H1 (cell line): ENCODE results near the gene DSTN. TPM values are rescaled to one million over a fixed set of nuclear protein-coding genes. Genes with fewer than 3 reads are reported as not detected.

ENCODE experiments used
- CTCF ChIA-PET: fragments of 300-600 bp; sonication (Branson Sonifier 250); formaldehyde crosslinking; loops from one replicate; lab custom pipeline; 2021; ENCODE audit not compliant: partially characterized antibody; lab: Charles Lee
- POLR2A ChIA-PET: fragments of 300-600 bp; sonication (Branson Sonifier 250); formaldehyde crosslinking; loops from one replicate; lab custom pipeline; 2021; ENCODE audit warnings: inconsistent platforms; ENCODE audit not compliant: partially characterized antibody; lab: Charles Lee
- DNase-seq, 2 experiments: peaks; one replicate each; pipeline versions ENCODE4 v3.0.0 to v3.0.0-alpha.2; 2010 to 2022; ENCODE audit warnings: low spot score in 2 of 2, low read depth in 1 of 2, mixed read lengths in 1 of 2
- FAIRE-seq: peaks from 2 replicates; lab custom pipeline; 2011; peaks lifted over from hg19 to GRCh38; lab: Jason Lieb, UNC
- H2AFZ ChIP-seq: 2 replicates; pipeline ENCODE4 v1.8.1; 2012; ENCODE audit warnings: low read length, inconsistent platforms
- H2AK5ac ChIP-seq: 2 replicates; pipeline ENCODE4 v1.6.1; 2013; ENCODE audit warnings: low read depth, low read length
- H2BK120ac ChIP-seq: replicated peaks from 2 replicates; pipeline ENCODE3; 2013; ENCODE audit warnings: low read depth, low read length, inconsistent platforms
- H2BK12ac ChIP-seq: 2 replicates; pipeline ENCODE4 v1.6.1; 2013; ENCODE audit warnings: low read depth, low read length
- H2BK15ac ChIP-seq: 2 replicates; pipeline ENCODE4 v1.6.1; 2013; ENCODE audit warnings: low read length
- H2BK20ac ChIP-seq: 2 replicates; pipeline ENCODE4 v1.6.1; 2013; ENCODE audit warnings: low read length
- H2BK5ac ChIP-seq: 2 replicates; pipeline ENCODE4 v1.6.1; 2013; ENCODE audit warnings: low read depth, low read length
- H3K14ac ChIP-seq: 2 replicates; pipeline ENCODE4 v1.6.1; 2013; ENCODE audit warnings: inconsistent platforms; ENCODE audit not compliant: insufficient read length
- H3K18ac ChIP-seq: 2 replicates; pipeline ENCODE4 v1.6.1; 2013; ENCODE audit warnings: low read length; ENCODE audit errors: extremely low read depth
- H3K23ac ChIP-seq: 2 replicates; pipeline ENCODE4 v1.6.1; 2013; ENCODE audit warnings: inconsistent platforms; ENCODE audit not compliant: insufficient read length
- H3K23me2 ChIP-seq: 2 replicates; pipeline ENCODE4 v1.6.1; 2013; ENCODE audit warnings: low read depth, low read length
- H3K27ac ChIP-seq: 2 replicates; pipeline ENCODE4 v1.6.1; 2011; ENCODE audit warnings: low read depth, low read length, inconsistent platforms
- H3K27me3 ChIP-seq, 4 experiments: replicated peaks in 1 of 4; 1 replicate in 1 of 4; 2 replicates in 3 of 4; pipeline versions ENCODE4 v1.6.1 to v1.8.1; 2011 to 2013; ENCODE audit warnings: low read length in 3 of 4, mild to moderate bottlenecking in 3 of 4, inconsistent platforms in 2 of 4, mixed read lengths in 2 of 4, moderate library complexity in 1 of 4; ENCODE audit not compliant: control insufficient read depth in 3 of 4, insufficient read depth in 3 of 4; ENCODE audit errors: extremely low read depth in 1 of 4
- H3K36me3 ChIP-seq, 4 experiments: 2 replicates each; pipeline versions ENCODE4 v1.6.1 to v1.8.1; 2011 to 2013; ENCODE audit warnings: mild to moderate bottlenecking in 4 of 4, low read length in 3 of 4, moderate library complexity in 2 of 4, control low read depth in 1 of 4, inconsistent platforms in 1 of 4; ENCODE audit not compliant: insufficient read depth in 4 of 4, control insufficient read depth in 2 of 4
- H3K4ac ChIP-seq: replicated peaks from 2 replicates; pipeline ENCODE3; 2013; ENCODE audit warnings: low read length, low read depth, mixed read lengths, inconsistent platforms; ENCODE audit not compliant: insufficient read length
- H3K4me1 ChIP-seq, 4 experiments: replicated peaks in 1 of 4; 1 replicate in 1 of 4; 2 replicates in 3 of 4; pipeline versions ENCODE4 v1.6.1 to v1.8.1; 2011 to 2013; ENCODE audit warnings: low read length in 3 of 4, inconsistent platforms in 2 of 4, mixed read lengths in 1 of 4; ENCODE audit not compliant: insufficient read depth in 4 of 4, control insufficient read depth in 3 of 4
- H3K4me2 ChIP-seq, 2 experiments: 2 replicates each; pipeline versions ENCODE4 v1.6.1 to v1.8.1; 2011 to 2013; ENCODE audit warnings: low read depth in 2 of 2, low read length in 2 of 2, control low read depth in 1 of 2, inconsistent platforms in 1 of 2, mild to moderate bottlenecking in 1 of 2; ENCODE audit not compliant: insufficient read depth in 1 of 2
- H3K4me3 ChIP-seq, 4 experiments: fragments of 200-600, 300-600 bp in 1 of 4; sonication (generic), shearing (Covaris generic), sonication (Bioruptor Twin) in 1 of 4; 2 replicates each; pipeline versions ENCODE4 v1.5.1 to v1.8.1; 2011 to 2016; ENCODE audit warnings: low read length in 4 of 4, low read depth in 3 of 4, control low read depth in 2 of 4, inconsistent platforms in 2 of 4, mild to moderate bottlenecking in 2 of 4, mixed read lengths in 1 of 4, moderate library complexity in 1 of 4; ENCODE audit not compliant: insufficient read depth in 2 of 4; ENCODE audit errors: extremely low read depth in 1 of 4
- H3K56ac ChIP-seq: replicated peaks from 2 replicates; pipeline ENCODE3; 2013; ENCODE audit warnings: low read depth, mild to moderate bottlenecking, mixed read lengths, low read length, inconsistent platforms; ENCODE audit not compliant: insufficient read length
- H3K79me1 ChIP-seq: 2 replicates; pipeline ENCODE4 v1.6.1; 2013; ENCODE audit warnings: low read depth, low read length, control low read depth
- H3K79me2 ChIP-seq, 2 experiments: 2 replicates each; pipeline versions ENCODE4 v1.6.1 to v1.8.1; 2012 to 2013; ENCODE audit warnings: low read length in 2 of 2, mild to moderate bottlenecking in 2 of 2, inconsistent platforms in 1 of 2; ENCODE audit not compliant: insufficient read depth in 2 of 2, control insufficient read depth in 1 of 2
- H3K9ac ChIP-seq, 4 experiments: replicated peaks in 1 of 4; 1 replicate in 1 of 4; 2 replicates in 3 of 4; pipeline versions ENCODE4 v1.6.1 to v1.8.1; 2011 to 2013; ENCODE audit warnings: low read depth in 3 of 4, low read length in 3 of 4, control low read depth in 2 of 4, mild to moderate bottlenecking in 2 of 4, moderate library complexity in 2 of 4, inconsistent platforms in 1 of 4; ENCODE audit errors: extremely low read depth in 1 of 4
- H3K9me3 ChIP-seq, 2 experiments: 2 replicates each; pipeline versions ENCODE4 v1.6.1 to v1.8.1; 2012 to 2013; ENCODE audit warnings: mild to moderate bottlenecking in 2 of 2, moderate library complexity in 2 of 2, control low read depth in 1 of 2, inconsistent platforms in 1 of 2, low read depth in 1 of 2, low read length in 1 of 2, mixed read lengths in 1 of 2; ENCODE audit not compliant: insufficient read depth in 2 of 2
- H4K20me1 ChIP-seq, 2 experiments: replicated peaks in 1 of 2; 2 replicates each; pipeline versions ENCODE3 to v1.8.1; 2011 to 2013; ENCODE audit warnings: inconsistent platforms in 2 of 2, low read length in 2 of 2, mild to moderate bottlenecking in 1 of 2; ENCODE audit not compliant: insufficient read depth in 2 of 2, control insufficient read depth in 1 of 2
- H4K5ac ChIP-seq: 2 replicates; pipeline ENCODE4 v1.6.1; 2013; ENCODE audit warnings: low read length, low read depth, mixed read lengths, inconsistent platforms; ENCODE audit not compliant: insufficient read length
- H4K8ac ChIP-seq: 2 replicates; pipeline ENCODE4 v1.8.0; 2013; ENCODE audit warnings: mild to moderate bottlenecking, moderate library complexity, low read length, inconsistent platforms; ENCODE audit not compliant: insufficient read depth; ENCODE audit errors: extremely low read depth
- H4K91ac ChIP-seq: replicated peaks from 2 replicates; pipeline ENCODE3; 2013; ENCODE audit warnings: low read length, mixed read lengths, inconsistent platforms; ENCODE audit not compliant: insufficient read length
- BCL11A ChIP-seq, 2 experiments: IDR thresholded peaks; one replicate each; pipeline ENCODE4 v1.6.1; 2011; ENCODE audit warnings: low read depth in 2 of 2, low read length in 2 of 2, mild to moderate bottlenecking in 2 of 2
- EZH2 ChIP-seq: fragments of 200-600 bp; sonication (generic); IDR thresholded peaks from 2 replicates; pipeline ENCODE4 v1.7.1; 2012; ENCODE audit warnings: low read depth, mild to moderate bottlenecking, moderate library complexity, low read length, inconsistent platforms; ENCODE audit not compliant: severe bottlenecking
- JUND ChIP-seq: IDR thresholded peaks from 2 replicates; pipeline ENCODE4 v1.6.1; 2011; ENCODE audit warnings: mild to moderate bottlenecking, improper control_type of control experiment, low read length
- NRF1 ChIP-seq: IDR thresholded peaks from 2 replicates; pipeline ENCODE4 v1.6.1; 2011; ENCODE audit warnings: mild to moderate bottlenecking, low read depth, low read length, improper control_type of control experiment
- POLR2A ChIP-seq, 2 experiments: IDR thresholded peaks; 1 replicate in 1 of 2; 2 replicates in 1 of 2; pipeline ENCODE4 v1.6.1; 2011; ENCODE audit warnings: low read depth in 2 of 2, low read length in 2 of 2, mild to moderate bottlenecking in 2 of 2; ENCODE audit errors: control extremely low read depth in 1 of 2
- POU5F1 ChIP-seq: IDR thresholded peaks from 2 replicates; pipeline ENCODE4 v1.6.1; 2011; ENCODE audit warnings: low read depth, mild to moderate bottlenecking, low read length, moderate library complexity
- SAP30 ChIP-seq: fragments of 300-600 bp; sonication (generic); IDR thresholded peaks from 2 replicates; pipeline ENCODE4 v1.7.1; 2012; ENCODE audit warnings: low read length, moderate library complexity, mild to moderate bottlenecking, inconsistent platforms; ENCODE audit not compliant: insufficient read depth, insufficient replicate concordance
- SIRT6 ChIP-seq: IDR thresholded peaks from one replicate; pipeline ENCODE4 v1.7.1; 2012; ENCODE audit warnings: low read length, inconsistent platforms
- SP1 ChIP-seq: IDR thresholded peaks from 2 replicates; pipeline ENCODE4 v1.6.1; 2011; ENCODE audit warnings: low read depth, low read length
- TAF7 ChIP-seq: optimal IDR thresholded peaks from 2 replicates; pipeline ENCODE3; 2011; ENCODE audit warnings: low read depth, mild to moderate bottlenecking, inconsistent platforms, low read length, moderate library complexity, borderline replicate concordance
- WGBS, 2 experiments: shearing (Covaris generic) in 1 of 2; methylation state at CpG; one replicate each; pipeline versions ENCODE4 v1.1.6 to v1.1.7; 2013 to 2015; ENCODE audit warnings: low lambda C conversion rate in 2 of 2, mixed read lengths in 2 of 2, inconsistent platforms in 1 of 2, low coverage in 1 of 2, missing lambda C conversion rate in 1 of 2; ENCODE audit not compliant: insufficient replicate concordance in 2 of 2, insufficient coverage in 1 of 2, insufficient read length in 1 of 2; ENCODE audit errors: extremely low coverage in 1 of 2, missing lambda C conversion rate in 1 of 2; 5-methylcytosine and 5-hydroxymethylcytosine counted together
- polyA plus RNA-seq, 7 experiments: library from polyadenylated mRNA; depleted of rRNA in 3 of 7; stranded (reverse) in 5 of 7; unstranded in 2 of 7; fragments of >200 nt in 5 of 7; fragments of 200-250 nt in 2 of 7; gene quantifications; 1 replicate in 5 of 7; 2 replicates in 1 of 7; 4 replicates in 1 of 7; pipeline versions ENCODE4 v1.2.1 to v1.2.3, GENCODE V29; 2011 to 2013; ENCODE audit warnings: missing spikeins in 2 of 7, mixed read lengths in 2 of 7
- total RNA-seq: library from RNA; stranded (reverse); fragmentation: NEBNext Ultra II Directional; extraction: Animal tissue kit (Norgen Biotek cat#: 25700); gene quantifications from 2 replicates; pipeline ENCODE4 v1.2.1, GENCODE V29; 2021

DSTN gene
- total and polyA plus RNA-seq, 2 of the 8 experiments (the other 6 are each of a cell fraction or from before 2014, with no cell fraction given) = 43.3 to 208 TPM

GRCh38 chr20:17595856-17596255 is 26.0 kb downstream of the DSTN start:
- no peaks in the 10 kb centered on the region; a peak in 1 of 8 replicates for H3K36me3 ChIP-seq
- no peaks in the 10 kb centered on the region for H3K9me3 ChIP-seq
- CTCF ChIA-PET = interaction anchor here (2.5 kb wide), 1 partner anchor 15 kb away, joined by 13 read pairs; no protein-coding TSS in a partner anchor
- no peaks in the 10 kb centered on the region for H3K27me3 ChIP-seq
- peaks cover 0 to 21% (median 4%) of the 10 kb centered on the region in 4 experiments; a peak in 5 of 7 replicates for H3K4me1 ChIP-seq
- no peak overlapping the region for H3K4me3 ChIP-seq
- H3K9ac ChIP-seq = no peak overlapping the region
- 86% methylated on average over 2 of the region's 2 CpGs; no CpG with 5 or more reads in 1 of the 2 experiments for WGBS, 2 experiments
- H4K91ac ChIP-seq = no peak overlapping the region
- H3K18ac ChIP-seq = no peak overlapping the region
- H3K79me1 ChIP-seq = peaks cover 19% of the 10 kb centered on the region
- H2BK12ac ChIP-seq = no peak overlapping the region
- H3K14ac ChIP-seq = no peak overlapping the region
- H2AFZ ChIP-seq = no peak overlapping the region
- H3K4ac ChIP-seq = no peak overlapping the region
- no peak overlapping the region for H3K23ac ChIP-seq
- FAIRE-seq (no peak), DNase-seq (no peak)
- H3K27ac ChIP-seq = no peak overlapping the region
- no peak overlapping the region for H2BK5ac ChIP-seq
- peaks cover 0 to 13% of the 10 kb centered on the region in 2 experiments for H4K20me1 ChIP-seq
- H4K8ac ChIP-seq = no peak overlapping the region
- no peak overlapping the region for H2BK20ac ChIP-seq
- H4K5ac ChIP-seq = no peak overlapping the region
- no peak overlapping the region for H2BK120ac ChIP-seq
- H2BK15ac ChIP-seq = no peak overlapping the region
- TF ChIP-seq EZH2 (no peak), NRF1 (no peak), SAP30 (no peak), SIRT6 (no peak), SP1 (no peak), BCL11A (IDR thresholded peaks at IDR 0.05; ENCODE audit: low read depth in 2 of 2, low read length in 2 of 2) (no peak), TAF7 (no peak), JUND (no peak), POU5F1 (no peak), POLR2A (IDR thresholded peaks at IDR 0.05; ENCODE audit: control extremely low read depth in 1 of 2, low read depth in 2 of 2, low read length in 2 of 2) (no peak)
- POLR2A ChIA-PET = interaction anchor here (0.6 to 3.2 kb wide), 2 partner anchors 26 to 32 kb away, joined by 3 to 18 read pairs; partner anchors contain the start of gene DSTN
- no peak overlapping the region for H3K56ac ChIP-seq
- H3K23me2 ChIP-seq = no peaks in the 10 kb centered on the region
- H3K79me2 ChIP-seq = peaks cover 8 to 90% of the 10 kb centered on the region in 2 experiments
- no peak overlapping the region for H3K4me2 ChIP-seq
- no peak overlapping the region for H2AK5ac ChIP-seq
